GM23338 (cell line): ENCODE results near the gene RMC1. TPM values are rescaled to one million over a fixed set of nuclear protein-coding genes. Genes with fewer than 3 reads are reported as not detected.

Experiments used
- ATAC-seq: fragments of 200-7000 bp; cut with Tn5 transposase; 3 replicates; pipeline ENCODE4 v1.9.1; 2020
- DNase-seq: peaks from one replicate; pipeline ENCODE4 v3.0.0-alpha.2; 2015; ENCODE audit warnings: low spot score
- H2AFZ ChIP-seq: fragments of 200-600 bp; sonication (generic); 2 replicates; pipeline ENCODE4 v1.8.0; 2016; ENCODE audit warnings: antibody characterized with exemption, mild to moderate bottlenecking, moderate library complexity
- H3F3A ChIP-seq: fragments of 200-600 bp; sonication (generic); replicated peaks from 2 replicates; pipeline ENCODE4 v1.8.0; 2017; ENCODE audit warnings: antibody characterized with exemption, mixed run types, low read depth
- H3K27ac ChIP-seq: fragments of 200-600 bp; sonication (generic); 2 replicates; pipeline ENCODE4 v1.6.1; 2016; ENCODE audit warnings: low read depth
- H3K27me3 ChIP-seq: fragments of 200-600 bp; sonication (generic); 2 replicates; pipeline ENCODE4 v1.8.0; 2016; ENCODE audit warnings: mild to moderate bottlenecking, mixed run types, moderate library complexity; ENCODE audit not compliant: insufficient read depth
- H3K36me3 ChIP-seq: fragments of 200-600 bp; sonication (generic); 2 replicates; pipeline ENCODE4 v1.8.0; 2016; ENCODE audit warnings: mild to moderate bottlenecking; ENCODE audit not compliant: insufficient read depth
- H3K4me1 ChIP-seq: fragments of 200-600 bp; sonication (generic); 2 replicates; pipeline ENCODE4 v1.8.0; 2016; ENCODE audit warnings: mild to moderate bottlenecking, moderate library complexity; ENCODE audit not compliant: insufficient read depth
- H3K4me2 ChIP-seq: fragments of 200-600 bp; sonication (generic); 2 replicates; pipeline ENCODE4 v1.7.1; 2017; ENCODE audit warnings: mixed run types
- H3K4me3 ChIP-seq: fragments of 200-600 bp; sonication (generic); 2 replicates; pipeline ENCODE4 v1.6.1; 2016; ENCODE audit warnings: mixed run types
- H3K79me2 ChIP-seq: fragments of 200-600 bp; sonication (generic); replicated peaks from 2 replicates; pipeline ENCODE4 v1.8.0; 2017; ENCODE audit warnings: mild to moderate bottlenecking; ENCODE audit not compliant: insufficient read depth
- H3K9me2 ChIP-seq: fragments of 200-600 bp; sonication (generic); 2 replicates; pipeline ENCODE4 v1.8.0; 2017; ENCODE audit not compliant: insufficient read depth
- H4K20me1 ChIP-seq: fragments of 200-600 bp; sonication (generic); replicated peaks from 2 replicates; pipeline ENCODE4 v1.8.0; 2017; ENCODE audit warnings: mild to moderate bottlenecking; ENCODE audit not compliant: insufficient read depth
- H3K27ac Mint-ChIP-seq: 2 replicates; pipeline ENCODE4 v1.8.0; 2020; ENCODE audit warnings: inconsistent platforms, mild to moderate bottlenecking, moderate library complexity, mixed read lengths
- H3K27me3 Mint-ChIP-seq: 3 replicates; pipeline ENCODE4 v1.8.0; 2022; ENCODE audit warnings: low read depth, mild to moderate bottlenecking, moderate library complexity, mixed read lengths, inconsistent platforms; ENCODE audit not compliant: insufficient read depth, poor library complexity
- H3K36me3 Mint-ChIP-seq: 3 replicates; pipeline ENCODE4 v1.8.0; 2021; ENCODE audit warnings: low read depth, mild to moderate bottlenecking, inconsistent platforms, moderate library complexity, mixed read lengths
- H3K4me1 Mint-ChIP-seq: 3 replicates; pipeline ENCODE4 v1.8.0; 2020; ENCODE audit warnings: mild to moderate bottlenecking, inconsistent platforms, mixed read lengths
- H3K4me3 Mint-ChIP-seq: 3 replicates; pipeline ENCODE4 v1.8.0; 2021; ENCODE audit warnings: moderate library complexity, mild to moderate bottlenecking, inconsistent platforms, mixed read lengths
- H3K9me3 Mint-ChIP-seq: 3 replicates; pipeline ENCODE4 v1.8.0; 2020; ENCODE audit warnings: moderate library complexity, mild to moderate bottlenecking, inconsistent platforms, mixed read lengths
- CREB1 ChIP-seq: fragments of 250-450 bp; sonication (Bioruptor Pico); IDR thresholded peaks from 2 replicates; pipeline ENCODE4 v1.5.0; 2020; ENCODE audit warnings: low read depth, mild to moderate bottlenecking, moderate library complexity
- EZH2 ChIP-seq: fragments of 200-600 bp; sonication (generic); IDR thresholded peaks from one replicate; pipeline ENCODE4 v1.8.0; 2017; ENCODE audit warnings: antibody characterized with exemption, mild to moderate bottlenecking, low read depth; ENCODE audit not compliant: unreplicated experiment
- EZH2phosphoT487 ChIP-seq: fragments of 200-600 bp; sonication (generic); IDR thresholded peaks from one replicate; pipeline ENCODE4 v1.8.1; 2018; ENCODE audit warnings: antibody characterized with exemption; ENCODE audit not compliant: unreplicated experiment
- JUNB ChIP-seq: IDR thresholded peaks from one replicate; pipeline ENCODE4 v1.6.1; 2016; ENCODE audit warnings: antibody characterized with exemption; ENCODE audit not compliant: unreplicated experiment
- NANOG ChIP-seq: IDR thresholded peaks from 2 replicates; pipeline ENCODE4 v1.6.1; 2016; ENCODE audit warnings: antibody characterized with exemption, borderline replicate concordance
- POLR2AphosphoS5 ChIP-seq: IDR thresholded peaks from 2 replicates; pipeline ENCODE4 v1.6.1; 2016; ENCODE audit warnings: antibody characterized with exemption, low read depth
- STAT1 ChIP-seq: IDR thresholded peaks from one replicate; pipeline ENCODE4 v1.6.1; 2016; ENCODE audit warnings: antibody characterized with exemption; ENCODE audit not compliant: unreplicated experiment
- ZNF114 ChIP-seq: fragments of 250-450 bp; sonication (Bioruptor Pico); IDR thresholded peaks from 2 replicates; pipeline ENCODE4 v1.5.0; 2020; ENCODE audit warnings: mild to moderate bottlenecking, moderate library complexity
- ZNF331 ChIP-seq: fragments of 250-450 bp; sonication (Bioruptor Pico); IDR thresholded peaks from 2 replicates; pipeline ENCODE4 v1.5.0; 2020; ENCODE audit warnings: low read depth, mild to moderate bottlenecking, moderate library complexity
- polyA plus RNA-seq: library from polyadenylated mRNA; unstranded; fragments of >200 nt; fragmentation: Nextera tagmentation; extraction: Ambion mirVana; gene quantifications from 2 replicates; pipeline ENCODE4 v1.2.1, GENCODE V29; 2016
- total RNA-seq: library from RNA; depleted of rRNA; stranded (reverse); fragments of >200 nt; shearing (Covaris generic); gene quantifications from 2 replicates; pipeline ENCODE4 v1.2.3, GENCODE V29; 2014
- TF ChIP-seq, protein P1 (sequence below): fragments of 250-450 bp; sonication (Bioruptor Pico); IDR thresholded peaks from 2 replicates; pipeline ENCODE4 v1.5.0; 2020; ENCODE audit warnings: mild to moderate bottlenecking, moderate library complexity
- TF ChIP-seq, protein P2 (sequence below): IDR thresholded peaks from one replicate; pipeline ENCODE4 v1.6.1; 2018; ENCODE audit warnings: antibody characterized with exemption; ENCODE audit not compliant: unreplicated experiment
- TF ChIP-seq, protein P3 (sequence below), 2 experiments: fragments of 200-600 bp in 1 of 2; sonication (generic) in 1 of 2; conservative IDR thresholded peaks; 2 replicates each; pipeline versions ENCODE4 v1.5.1 to v1.6.1; 2016 to 2017; ENCODE audit warnings: antibody characterized with exemption in 2 of 2, low read depth in 2 of 2, mild to moderate bottlenecking in 2 of 2, moderate library complexity in 1 of 2
- TF ChIP-seq, protein P4 (sequence below): IDR thresholded peaks from 2 replicates; pipeline ENCODE4 v1.6.1; 2016; ENCODE audit warnings: antibody characterized with exemption

The RMC1 gene
- total and polyA plus RNA-seq, 2 experiments from 2014 or later = 18.9 to 24.6 TPM

DNA sequence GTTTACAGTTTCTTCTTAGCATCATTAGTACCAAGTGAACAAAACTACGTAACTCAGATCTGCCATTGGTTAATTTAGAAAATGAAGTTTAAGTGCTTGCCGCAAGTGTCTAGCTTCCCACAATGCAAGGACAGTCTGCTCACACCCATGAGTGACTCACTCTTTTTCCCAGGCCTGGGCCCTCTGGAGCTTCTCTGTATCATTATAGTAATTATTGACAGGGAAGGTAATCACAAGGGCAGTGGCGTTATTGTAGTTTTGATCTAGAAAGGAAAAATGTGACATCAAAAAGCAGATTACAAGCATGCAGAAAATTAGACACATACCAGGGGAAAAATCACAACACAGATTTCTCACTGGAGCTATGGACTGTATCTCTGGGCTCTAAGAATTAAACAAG lies 44.5 kb downstream of the RMC1 start:
- Mint-ChIP-seq H3K36me3 (peaks cover 51% of the 10 kb centered on the region), H3K27me3 (peaks cover 2% of the 10 kb centered on the region), H3K4me1 (no peaks in the 10 kb centered on the region), H3K4me3 (no peak overlapping the region), H3K9me3 (no peaks in the 10 kb centered on the region), H3K27ac (no peak overlapping the region)
- Histone ChIP-seq H3K4me2 (no peak overlapping the region), H4K20me1 (peaks cover 8% of the 10 kb centered on the region), H3K36me3 (peaks cover 46% of the 10 kb centered on the region), H3K4me1 (no peaks in the 10 kb centered on the region), H3F3A (no peaks in the 10 kb centered on the region), H2AFZ (no peak overlapping the region), H3K9me2 (no peaks in the 10 kb centered on the region), H3K27ac (no peak overlapping the region), H3K27me3 (no peaks in the 10 kb centered on the region), H3K79me2 (no peaks in the 10 kb centered on the region; the same call in 1 of the 2 replicates), H3K4me3 (no peak overlapping the region)
- no peak for TF ChIP-seq NANOG
- TF ChIP-seq, protein P1, sequence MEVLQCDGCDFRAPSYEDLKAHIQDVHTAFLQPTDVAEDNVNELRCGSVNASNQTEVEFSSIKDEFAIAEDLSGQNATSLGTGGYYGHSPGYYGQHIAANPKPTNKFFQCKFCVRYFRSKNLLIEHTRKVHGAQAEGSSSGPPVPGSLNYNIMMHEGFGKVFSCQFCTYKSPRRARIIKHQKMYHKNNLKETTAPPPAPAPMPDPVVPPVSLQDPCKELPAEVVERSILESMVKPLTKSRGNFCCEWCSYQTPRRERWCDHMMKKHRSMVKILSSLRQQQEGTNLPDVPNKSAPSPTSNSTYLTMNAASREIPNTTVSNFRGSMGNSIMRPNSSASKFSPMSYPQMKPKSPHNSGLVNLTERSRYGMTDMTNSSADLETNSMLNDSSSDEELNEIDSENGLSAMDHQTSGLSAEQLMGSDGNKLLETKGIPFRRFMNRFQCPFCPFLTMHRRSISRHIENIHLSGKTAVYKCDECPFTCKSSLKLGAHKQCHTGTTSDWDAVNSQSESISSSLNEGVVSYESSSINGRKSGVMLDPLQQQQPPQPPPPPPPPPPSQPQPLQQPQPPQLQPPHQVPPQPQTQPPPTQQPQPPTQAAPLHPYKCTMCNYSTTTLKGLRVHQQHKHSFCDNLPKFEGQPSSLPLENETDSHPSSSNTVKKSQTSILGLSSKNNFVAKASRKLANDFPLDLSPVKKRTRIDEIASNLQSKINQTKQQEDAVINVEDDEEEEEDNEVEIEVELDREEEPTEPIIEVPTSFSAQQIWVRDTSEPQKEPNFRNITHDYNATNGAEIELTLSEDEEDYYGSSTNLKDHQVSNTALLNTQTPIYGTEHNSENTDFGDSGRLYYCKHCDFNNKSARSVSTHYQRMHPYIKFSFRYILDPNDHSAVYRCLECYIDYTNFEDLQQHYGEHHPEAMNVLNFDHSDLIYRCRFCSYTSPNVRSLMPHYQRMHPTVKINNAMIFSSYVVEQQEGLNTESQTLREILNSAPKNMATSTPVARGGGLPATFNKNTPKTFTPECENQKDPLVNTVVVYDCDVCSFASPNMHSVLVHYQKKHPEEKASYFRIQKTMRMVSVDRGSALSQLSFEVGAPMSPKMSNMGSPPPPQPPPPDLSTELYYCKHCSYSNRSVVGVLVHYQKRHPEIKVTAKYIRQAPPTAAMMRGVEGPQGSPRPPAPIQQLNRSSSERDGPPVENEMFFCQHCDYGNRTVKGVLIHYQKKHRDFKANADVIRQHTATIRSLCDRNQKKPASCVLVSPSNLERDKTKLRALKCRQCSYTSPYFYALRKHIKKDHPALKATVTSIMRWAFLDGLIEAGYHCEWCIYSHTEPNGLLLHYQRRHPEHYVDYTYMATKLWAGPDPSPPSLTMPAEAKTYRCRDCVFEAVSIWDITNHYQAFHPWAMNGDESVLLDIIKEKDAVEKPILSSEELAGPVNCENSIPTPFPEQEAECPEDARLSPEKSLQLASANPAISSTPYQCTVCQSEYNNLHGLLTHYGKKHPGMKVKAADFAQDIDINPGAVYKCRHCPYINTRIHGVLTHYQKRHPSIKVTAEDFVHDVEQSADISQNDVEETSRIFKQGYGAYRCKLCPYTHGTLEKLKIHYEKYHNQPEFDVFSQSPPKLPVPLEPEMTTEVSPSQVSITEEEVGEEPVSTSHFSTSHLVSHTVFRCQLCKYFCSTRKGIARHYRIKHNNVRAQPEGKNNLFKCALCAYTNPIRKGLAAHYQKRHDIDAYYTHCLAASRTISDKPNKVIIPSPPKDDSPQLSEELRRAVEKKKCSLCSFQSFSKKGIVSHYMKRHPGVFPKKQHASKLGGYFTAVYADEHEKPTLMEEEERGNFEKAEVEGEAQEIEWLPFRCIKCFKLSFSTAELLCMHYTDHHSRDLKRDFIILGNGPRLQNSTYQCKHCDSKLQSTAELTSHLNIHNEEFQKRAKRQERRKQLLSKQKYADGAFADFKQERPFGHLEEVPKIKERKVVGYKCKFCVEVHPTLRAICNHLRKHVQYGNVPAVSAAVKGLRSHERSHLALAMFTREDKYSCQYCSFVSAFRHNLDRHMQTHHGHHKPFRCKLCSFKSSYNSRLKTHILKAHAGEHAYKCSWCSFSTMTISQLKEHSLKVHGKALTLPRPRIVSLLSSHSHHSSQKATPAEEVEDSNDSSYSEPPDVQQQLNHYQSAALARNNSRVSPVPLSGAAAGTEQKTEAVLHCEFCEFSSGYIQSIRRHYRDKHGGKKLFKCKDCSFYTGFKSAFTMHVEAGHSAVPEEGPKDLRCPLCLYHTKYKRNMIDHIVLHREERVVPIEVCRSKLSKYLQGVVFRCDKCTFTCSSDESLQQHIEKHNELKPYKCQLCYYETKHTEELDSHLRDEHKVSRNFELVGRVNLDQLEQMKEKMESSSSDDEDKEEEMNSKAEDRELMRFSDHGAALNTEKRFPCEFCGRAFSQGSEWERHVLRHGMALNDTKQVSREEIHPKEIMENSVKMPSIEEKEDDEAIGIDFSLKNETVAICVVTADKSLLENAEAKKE (CRISPR knock-in tag) = no peak
- TF ChIP-seq, protein P2, sequence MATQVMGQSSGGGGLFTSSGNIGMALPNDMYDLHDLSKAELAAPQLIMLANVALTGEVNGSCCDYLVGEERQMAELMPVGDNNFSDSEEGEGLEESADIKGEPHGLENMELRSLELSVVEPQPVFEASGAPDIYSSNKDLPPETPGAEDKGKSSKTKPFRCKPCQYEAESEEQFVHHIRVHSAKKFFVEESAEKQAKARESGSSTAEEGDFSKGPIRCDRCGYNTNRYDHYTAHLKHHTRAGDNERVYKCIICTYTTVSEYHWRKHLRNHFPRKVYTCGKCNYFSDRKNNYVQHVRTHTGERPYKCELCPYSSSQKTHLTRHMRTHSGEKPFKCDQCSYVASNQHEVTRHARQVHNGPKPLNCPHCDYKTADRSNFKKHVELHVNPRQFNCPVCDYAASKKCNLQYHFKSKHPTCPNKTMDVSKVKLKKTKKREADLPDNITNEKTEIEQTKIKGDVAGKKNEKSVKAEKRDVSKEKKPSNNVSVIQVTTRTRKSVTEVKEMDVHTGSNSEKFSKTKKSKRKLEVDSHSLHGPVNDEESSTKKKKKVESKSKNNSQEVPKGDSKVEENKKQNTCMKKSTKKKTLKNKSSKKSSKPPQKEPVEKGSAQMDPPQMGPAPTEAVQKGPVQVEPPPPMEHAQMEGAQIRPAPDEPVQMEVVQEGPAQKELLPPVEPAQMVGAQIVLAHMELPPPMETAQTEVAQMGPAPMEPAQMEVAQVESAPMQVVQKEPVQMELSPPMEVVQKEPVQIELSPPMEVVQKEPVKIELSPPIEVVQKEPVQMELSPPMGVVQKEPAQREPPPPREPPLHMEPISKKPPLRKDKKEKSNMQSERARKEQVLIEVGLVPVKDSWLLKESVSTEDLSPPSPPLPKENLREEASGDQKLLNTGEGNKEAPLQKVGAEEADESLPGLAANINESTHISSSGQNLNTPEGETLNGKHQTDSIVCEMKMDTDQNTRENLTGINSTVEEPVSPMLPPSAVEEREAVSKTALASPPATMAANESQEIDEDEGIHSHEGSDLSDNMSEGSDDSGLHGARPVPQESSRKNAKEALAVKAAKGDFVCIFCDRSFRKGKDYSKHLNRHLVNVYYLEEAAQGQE = no peak
- TF ChIP-seq STAT1 = no peak
- TF ChIP-seq EZH2phosphoT487 = no peak
- TF ChIP-seq, protein P3, sequence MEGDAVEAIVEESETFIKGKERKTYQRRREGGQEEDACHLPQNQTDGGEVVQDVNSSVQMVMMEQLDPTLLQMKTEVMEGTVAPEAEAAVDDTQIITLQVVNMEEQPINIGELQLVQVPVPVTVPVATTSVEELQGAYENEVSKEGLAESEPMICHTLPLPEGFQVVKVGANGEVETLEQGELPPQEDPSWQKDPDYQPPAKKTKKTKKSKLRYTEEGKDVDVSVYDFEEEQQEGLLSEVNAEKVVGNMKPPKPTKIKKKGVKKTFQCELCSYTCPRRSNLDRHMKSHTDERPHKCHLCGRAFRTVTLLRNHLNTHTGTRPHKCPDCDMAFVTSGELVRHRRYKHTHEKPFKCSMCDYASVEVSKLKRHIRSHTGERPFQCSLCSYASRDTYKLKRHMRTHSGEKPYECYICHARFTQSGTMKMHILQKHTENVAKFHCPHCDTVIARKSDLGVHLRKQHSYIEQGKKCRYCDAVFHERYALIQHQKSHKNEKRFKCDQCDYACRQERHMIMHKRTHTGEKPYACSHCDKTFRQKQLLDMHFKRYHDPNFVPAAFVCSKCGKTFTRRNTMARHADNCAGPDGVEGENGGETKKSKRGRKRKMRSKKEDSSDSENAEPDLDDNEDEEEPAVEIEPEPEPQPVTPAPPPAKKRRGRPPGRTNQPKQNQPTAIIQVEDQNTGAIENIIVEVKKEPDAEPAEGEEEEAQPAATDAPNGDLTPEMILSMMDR (conservative IDR thresholded peaks at IDR 0.05; ENCODE audit: low read depth in 2 of 2) = no peak
- no peak for TF ChIP-seq JUNB
- TF ChIP-seq, protein P4, sequence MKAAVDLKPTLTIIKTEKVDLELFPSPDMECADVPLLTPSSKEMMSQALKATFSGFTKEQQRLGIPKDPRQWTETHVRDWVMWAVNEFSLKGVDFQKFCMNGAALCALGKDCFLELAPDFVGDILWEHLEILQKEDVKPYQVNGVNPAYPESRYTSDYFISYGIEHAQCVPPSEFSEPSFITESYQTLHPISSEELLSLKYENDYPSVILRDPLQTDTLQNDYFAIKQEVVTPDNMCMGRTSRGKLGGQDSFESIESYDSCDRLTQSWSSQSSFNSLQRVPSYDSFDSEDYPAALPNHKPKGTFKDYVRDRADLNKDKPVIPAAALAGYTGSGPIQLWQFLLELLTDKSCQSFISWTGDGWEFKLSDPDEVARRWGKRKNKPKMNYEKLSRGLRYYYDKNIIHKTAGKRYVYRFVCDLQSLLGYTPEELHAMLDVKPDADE = no peak
- TF ChIP-seq POLR2AphosphoS5 = no peak
- TF ChIP-seq ZNF114 (CRISPR knock-in tag) = no peak
- TF ChIP-seq ZNF331 = no peak
- TF ChIP-seq CREB1 (CRISPR knock-in tag) = no peak
- no peak for TF ChIP-seq EZH2
- DNase-seq = no peak
- ATAC-seq = no peak
